T-helper 1 cell treated with Interleukin-12 subunit alpha and Interleukin-12 subunit beta and Interleukin-4 antibody, amounts not matched to agents 30 μg/mL and 1 μg/mL, for 36 hours (primary cell): ENCODE measurements around the gene SH3TC2.

ENCODE experiments used
- H3K27ac Mint-ChIP-seq: one replicate; pipeline ENCODE4 v1.8.0; 2021; ENCODE audit warnings: mild to moderate bottlenecking, mixed read lengths
- H3K27me3 Mint-ChIP-seq: one replicate; pipeline ENCODE4 v1.8.0; 2021; ENCODE audit warnings: low read depth, mixed read lengths
- H3K36me3 Mint-ChIP-seq: one replicate; pipeline ENCODE4 v1.8.0; 2021; ENCODE audit warnings: low read depth, mixed read lengths
- H3K4me1 Mint-ChIP-seq: one replicate; pipeline ENCODE4 v1.8.0; 2021; ENCODE audit warnings: low read depth, mixed read lengths
- H3K4me3 Mint-ChIP-seq: one replicate; pipeline ENCODE4 v1.8.0; 2021; ENCODE audit warnings: mild to moderate bottlenecking, moderate library complexity, mixed read lengths
- H3K9me3 Mint-ChIP-seq: one replicate; pipeline ENCODE4 v1.8.0; 2021; ENCODE audit warnings: mixed read lengths

The SH3TC2 gene

GRCh38 chr5:149028984-149029383 lies 33.9 kb downstream of the SH3TC2 start:
- H3K27ac Mint-ChIP-seq = no peak overlapping the region
- peaks cover 12% of the 10 kb centered on the region for H3K4me1 Mint-ChIP-seq
- no peaks in the 10 kb centered on the region for H3K9me3 Mint-ChIP-seq
- H3K36me3 Mint-ChIP-seq = no peaks in the 10 kb centered on the region
- no peak overlapping the region for H3K4me3 Mint-ChIP-seq
- H3K27me3 Mint-ChIP-seq = no peaks in the 10 kb centered on the region

- no peak overlapping the region for H3K27ac Mint-ChIP-seq
- no peaks in the 10 kb centered on the region for H3K9me3 Mint-ChIP-seq
- H3K4me3 Mint-ChIP-seq = no peak overlapping the region
- no peaks in the 10 kb centered on the region for H3K36me3 Mint-ChIP-seq
- no peaks in the 10 kb centered on the region for H3K27me3 Mint-ChIP-seq
- H3K4me1 Mint-ChIP-seq = peaks cover 12% of the 10 kb centered on the region
Observed at GRCh38 chr5:149028161-149028560, 34.7 kb downstream of the SH3TC2 start.

- H3K9me3 Mint-ChIP-seq = no peaks in the 10 kb centered on the region
- no peak overlapping the region for H3K4me3 Mint-ChIP-seq
- no peak overlapping the region for H3K27ac Mint-ChIP-seq
- no peaks in the 10 kb centered on the region for H3K27me3 Mint-ChIP-seq
- peaks cover 12% of the 10 kb centered on the region for H3K4me1 Mint-ChIP-seq
- no peaks in the 10 kb centered on the region for H3K36me3 Mint-ChIP-seq
Observed at GRCh38 chr5:149027636-149028035, 35.2 kb downstream of the SH3TC2 start.

GRCh38 chr5:149024943-149025342 lies 37.9 kb downstream of the SH3TC2 start:
- Mint-ChIP-seq H3K36me3 (no peaks in the 10 kb centered on the region), H3K9me3 (no peaks in the 10 kb centered on the region)

GRCh38 chr5:149024477-149024876 lies 38.4 kb downstream of the SH3TC2 start:
- no peaks in the 10 kb centered on the region for H3K36me3 Mint-ChIP-seq
- H3K9me3 Mint-ChIP-seq = no peaks in the 10 kb centered on the region
- H3K4me1 Mint-ChIP-seq = peaks cover 3% of the 10 kb centered on the region
- H3K27me3 Mint-ChIP-seq = no peaks in the 10 kb centered on the region
- no peak overlapping the region for H3K27ac Mint-ChIP-seq
- H3K4me3 Mint-ChIP-seq = no peak overlapping the region

More at GRCh38 chr5:149024943-149025342, 37.9 kb downstream of the SH3TC2 start:
- Mint-ChIP-seq H3K4me3 (no peak overlapping the region), H3K27ac (no peak overlapping the region), H3K4me1 (peaks cover 3% of the 10 kb centered on the region), H3K27me3 (no peaks in the 10 kb centered on the region)

GRCh38 chr5:149022200-149022599 lies 40.7 kb downstream of the SH3TC2 start:
- Mint-ChIP-seq H3K4me3 (no peak overlapping the region), H3K36me3 (no peaks in the 10 kb centered on the region), H3K9me3 (no peaks in the 10 kb centered on the region), H3K4me1 (peaks cover 12% of the 10 kb centered on the region), H3K27ac (no peak overlapping the region), H3K27me3 (no peaks in the 10 kb centered on the region)

GRCh38 chr5:149019679-149020078 lies 43.2 kb downstream of the SH3TC2 start:
- Mint-ChIP-seq H3K36me3 (no peaks in the 10 kb centered on the region), H3K4me1 (peaks cover 21% of the 10 kb centered on the region), H3K9me3 (no peaks in the 10 kb centered on the region), H3K27me3 (no peaks in the 10 kb centered on the region), H3K27ac (no peak overlapping the region), H3K4me3 (no peak overlapping the region)

GRCh38 chr5:149018909-149019443 lies 43.9 kb downstream of the SH3TC2 start:
- Mint-ChIP-seq H3K4me3 (no peak overlapping the region), H3K4me1 (peaks cover 23% of the 10 kb centered on the region), H3K9me3 (no peaks in the 10 kb centered on the region), H3K27ac (peak overlapping the region; percentile 31), H3K36me3 (no peaks in the 10 kb centered on the region), H3K27me3 (no peaks in the 10 kb centered on the region)

- no peak overlapping the region for H3K4me3 Mint-ChIP-seq
- H3K27me3 Mint-ChIP-seq = no peaks in the 10 kb centered on the region
- H3K27ac Mint-ChIP-seq = no peak overlapping the region
- no peaks in the 10 kb centered on the region for H3K36me3 Mint-ChIP-seq
- H3K4me1 Mint-ChIP-seq = peaks cover 23% of the 10 kb centered on the region
- no peaks in the 10 kb centered on the region for H3K9me3 Mint-ChIP-seq
Observed at GRCh38 chr5:149017636-149018035, 45.2 kb downstream of the SH3TC2 start.

GRCh38 chr5:149015561-149015960 lies 47.3 kb downstream of the SH3TC2 start:
- no peaks in the 10 kb centered on the region for H3K27me3 Mint-ChIP-seq
- no peak overlapping the region for H3K4me3 Mint-ChIP-seq
- no peaks in the 10 kb centered on the region for H3K9me3 Mint-ChIP-seq
- no peaks in the 10 kb centered on the region for H3K36me3 Mint-ChIP-seq
- peaks cover 23% of the 10 kb centered on the region for H3K4me1 Mint-ChIP-seq
- no peak overlapping the region for H3K27ac Mint-ChIP-seq

GRCh38 chr5:149015126-149015525 lies 47.7 kb downstream of the SH3TC2 start:
- H3K27ac Mint-ChIP-seq = no peak overlapping the region
- H3K4me1 Mint-ChIP-seq = peaks cover 23% of the 10 kb centered on the region
- no peaks in the 10 kb centered on the region for H3K27me3 Mint-ChIP-seq
- H3K36me3 Mint-ChIP-seq = no peaks in the 10 kb centered on the region
- H3K4me3 Mint-ChIP-seq = no peak overlapping the region
- no peaks in the 10 kb centered on the region for H3K9me3 Mint-ChIP-seq

- Mint-ChIP-seq H3K9me3 (no peaks in the 10 kb centered on the region), H3K4me3 (no peak overlapping the region), H3K27me3 (no peaks in the 10 kb centered on the region), H3K27ac (no peak overlapping the region), H3K4me1 (peaks cover 22% of the 10 kb centered on the region), H3K36me3 (no peaks in the 10 kb centered on the region)
Observed at GRCh38 chr5:149014571-149015031, 48.3 kb downstream of the SH3TC2 start.

GRCh38 chr5:149013796-149014195 lies 49.1 kb downstream of the SH3TC2 start:
- Mint-ChIP-seq H3K9me3 (no peaks in the 10 kb centered on the region), H3K27me3 (no peaks in the 10 kb centered on the region), H3K36me3 (no peaks in the 10 kb centered on the region), H3K4me3 (no peak overlapping the region), H3K27ac (no peak overlapping the region), H3K4me1 (peaks cover 15% of the 10 kb centered on the region)

GRCh38 chr5:149012350-149012749 lies 50.5 kb downstream of the SH3TC2 start:
- peaks cover 11% of the 10 kb centered on the region for H3K4me1 Mint-ChIP-seq
- H3K4me3 Mint-ChIP-seq = no peak overlapping the region
- no peak overlapping the region for H3K27ac Mint-ChIP-seq
- H3K9me3 Mint-ChIP-seq = no peaks in the 10 kb centered on the region
- H3K27me3 Mint-ChIP-seq = no peaks in the 10 kb centered on the region
- no peaks in the 10 kb centered on the region for H3K36me3 Mint-ChIP-seq

- Mint-ChIP-seq H3K4me3 (no peak overlapping the region), H3K27me3 (no peaks in the 10 kb centered on the region), H3K9me3 (no peaks in the 10 kb centered on the region)
Observed at GRCh38 chr5:149011728-149012127, 51.1 kb downstream of the SH3TC2 start.

GRCh38 chr5:149011084-149011483 lies 51.8 kb downstream of the SH3TC2 start:
- no peaks in the 10 kb centered on the region for H3K27me3 Mint-ChIP-seq
- H3K4me1 Mint-ChIP-seq = peaks cover 11% of the 10 kb centered on the region

More at GRCh38 chr5:149011728-149012127, 51.1 kb downstream of the SH3TC2 start:
- Mint-ChIP-seq H3K4me1 (peaks cover 11% of the 10 kb centered on the region), H3K27ac (no peak overlapping the region), H3K36me3 (no peaks in the 10 kb centered on the region)

More at GRCh38 chr5:149011084-149011483, 51.8 kb downstream of the SH3TC2 start:
- no peaks in the 10 kb centered on the region for H3K9me3 Mint-ChIP-seq
- no peak overlapping the region for H3K4me3 Mint-ChIP-seq
- no peaks in the 10 kb centered on the region for H3K36me3 Mint-ChIP-seq
- no peak overlapping the region for H3K27ac Mint-ChIP-seq
